Peyer's patch (tissue), 4 donors: ENCODE measurements around the gene VAPA.

ENCODE experiments used
- POLR2A ChIP-seq, 2 donors: fragments of 450-650 bp; IDR thresholded peaks; one replicate each; pipeline ENCODE4 v1.5.1; 2017; ENCODE audit warnings: antibody characterized with exemption in 2 of 2, mild to moderate bottlenecking in 2 of 2, moderate library complexity in 2 of 2
- TF ChIP-seq, protein P1 (sequence below), 6 experiments: fragments of 450-650 bp in 4 of 6; fragments of 200-600 bp in 2 of 6; sonication (generic) in 1 of 6; IDR thresholded peaks; one replicate each; pipeline ENCODE4 v1.5.1; 2017 to 2019; ENCODE audit warnings: antibody characterized with exemption in 6 of 6, mild to moderate bottlenecking in 3 of 6, moderate library complexity in 1 of 6

GRCh38 chr18:9927392-9928063 lies 13.7 kb downstream of the VAPA start:
- TF ChIP-seq, protein P1, sequence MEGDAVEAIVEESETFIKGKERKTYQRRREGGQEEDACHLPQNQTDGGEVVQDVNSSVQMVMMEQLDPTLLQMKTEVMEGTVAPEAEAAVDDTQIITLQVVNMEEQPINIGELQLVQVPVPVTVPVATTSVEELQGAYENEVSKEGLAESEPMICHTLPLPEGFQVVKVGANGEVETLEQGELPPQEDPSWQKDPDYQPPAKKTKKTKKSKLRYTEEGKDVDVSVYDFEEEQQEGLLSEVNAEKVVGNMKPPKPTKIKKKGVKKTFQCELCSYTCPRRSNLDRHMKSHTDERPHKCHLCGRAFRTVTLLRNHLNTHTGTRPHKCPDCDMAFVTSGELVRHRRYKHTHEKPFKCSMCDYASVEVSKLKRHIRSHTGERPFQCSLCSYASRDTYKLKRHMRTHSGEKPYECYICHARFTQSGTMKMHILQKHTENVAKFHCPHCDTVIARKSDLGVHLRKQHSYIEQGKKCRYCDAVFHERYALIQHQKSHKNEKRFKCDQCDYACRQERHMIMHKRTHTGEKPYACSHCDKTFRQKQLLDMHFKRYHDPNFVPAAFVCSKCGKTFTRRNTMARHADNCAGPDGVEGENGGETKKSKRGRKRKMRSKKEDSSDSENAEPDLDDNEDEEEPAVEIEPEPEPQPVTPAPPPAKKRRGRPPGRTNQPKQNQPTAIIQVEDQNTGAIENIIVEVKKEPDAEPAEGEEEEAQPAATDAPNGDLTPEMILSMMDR (IDR thresholded peaks at IDR 0.05): no peak
- no peak for TF ChIP-seq POLR2A (IDR thresholded peaks at IDR 0.05)
